ENCODE data around the gene OR2L2. TPM values are rescaled to one million over a fixed set of nuclear protein-coding genes. Genes with fewer than 3 reads are reported as not detected.

OR2L2 gene, protein sequence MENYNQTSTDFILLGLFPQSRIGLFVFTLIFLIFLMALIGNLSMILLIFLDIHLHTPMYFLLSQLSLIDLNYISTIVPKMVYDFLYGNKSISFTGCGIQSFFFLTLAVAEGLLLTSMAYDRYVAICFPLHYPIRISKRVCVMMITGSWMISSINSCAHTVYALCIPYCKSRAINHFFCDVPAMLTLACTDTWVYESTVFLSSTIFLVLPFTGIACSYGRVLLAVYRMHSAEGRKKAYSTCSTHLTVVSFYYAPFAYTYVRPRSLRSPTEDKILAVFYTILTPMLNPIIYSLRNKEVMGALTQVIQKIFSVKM
- polyA plus RNA-seq (2013, experiment 1 of 2), result 0.03 TPM
- polyA plus RNA-seq (2013, experiment 2 of 2), result 0.01 TPM

- Histone ChIP-seq H3K23ac (ENCODE audit: low read depth, low read length, poor library complexity) (no peak within 1 kb of the TSS), H3K18ac (ENCODE audit: low read length) (no peak within 1 kb of the TSS), H2BK12ac (ENCODE audit: low read length) (no peak within 1 kb of the TSS), H3K4ac (ENCODE audit: low read length) (no peak within 1 kb of the TSS), H3K27me3 (ENCODE audit: control insufficient read depth in 3 of 3, insufficient read depth in 3 of 3, low read depth in 1 of 3, low read length in 3 of 3) (no peaks in the 10 kb centered on the region), H2AK5ac (ENCODE audit: low read depth, low read length) (no peak within 1 kb of the TSS), H3K14ac (ENCODE audit: low read length) (no peak within 1 kb of the TSS), H2BK5ac (ENCODE audit: low read length) (no peak within 1 kb of the TSS), H2BK15ac (ENCODE audit: low read length) (no peak within 1 kb of the TSS), H2BK120ac (ENCODE audit: low read depth, low read length) (no peak within 1 kb of the TSS), H3K9ac (ENCODE audit: low read depth, low read length, poor library complexity) (no peak within 1 kb of the TSS), H4K91ac (ENCODE audit: low read depth, low read length, poor library complexity) (no peak within 1 kb of the TSS), H3K27ac (replicated peaks; ENCODE audit: low read length) (no peak within 1 kb of the TSS), H3K79me1 (ENCODE audit: low read depth, low read length) (no peaks in the 10 kb centered on the region), H3K4me1 (ENCODE audit: control insufficient read depth in 2 of 2, insufficient read depth in 1 of 2, low read depth in 1 of 2, low read length in 2 of 2) (no peaks in the 10 kb centered on the region), H3K4me2 (ENCODE audit: insufficient read depth, low read length, poor library complexity, severe bottlenecking) (no peak within 1 kb of the TSS), H4K8ac (ENCODE audit: low read depth, low read length) (no peak within 1 kb of the TSS), H3K36me3 (replicated peaks in 1 of 2; ENCODE audit: control insufficient read depth in 2 of 2, insufficient read depth in 2 of 2, low read length in 2 of 2) (no peaks in the 10 kb centered on the region), H2AFZ (ENCODE audit: low read length) (no peak within 1 kb of the TSS), H3K9me3 (replicated peaks in 1 of 2; ENCODE audit: control insufficient read depth in 2 of 2, insufficient read depth in 1 of 2, low read depth in 1 of 2, low read length in 2 of 2) (peaks cover 0 to 10% of the 10 kb centered on the region in 2 donors), H3K4me3 (ENCODE audit: low read length in 2 of 2) (no peak within 1 kb of the TSS)
- WGBS, 2 donors (ENCODE audit: extremely low coverage in 2 of 2, insufficient read length in 2 of 2, insufficient replicate concordance in 1 of 2), result no CpG with 5 or more reads among the region's 2 CpGs
- DNase-seq (ENCODE audit: low spot score), result no peak
These were observed at the start of gene OR2L2 for GRCh38 chr1:248029770-248030169. Gene OR2L2 (plus strand): TSS chr1:248030070. CDS start chr1:248038268, 8,198 bp downstream.

DNA sequence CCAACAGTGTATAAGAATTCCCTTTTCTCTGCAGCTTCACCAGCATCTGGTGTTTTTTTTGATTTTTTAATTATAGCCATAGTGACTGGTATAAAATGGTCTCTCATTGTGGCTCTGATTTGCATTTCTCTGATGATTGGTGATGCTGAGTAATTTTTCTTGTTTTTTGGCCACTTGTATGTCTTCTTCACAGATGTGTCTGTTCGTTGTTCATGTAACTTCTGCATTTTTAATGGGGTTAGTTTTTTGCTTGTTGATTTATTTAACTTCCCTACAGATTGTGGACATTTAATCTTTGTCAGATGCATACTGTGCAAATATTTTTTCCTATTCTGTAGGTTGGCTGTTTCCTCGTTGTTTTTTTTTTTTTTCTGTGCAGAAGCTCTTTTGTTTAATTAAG, 36.9 kb upstream of the OR2L2 start:
- H3K27ac ChIP-seq (replicated peaks; ENCODE audit: low read length), result no peak overlapping the region
- H3K4me2 ChIP-seq (ENCODE audit: insufficient read depth, low read length, poor library complexity, severe bottlenecking), result no peak overlapping the region
- H3K36me3 ChIP-seq (replicated peaks in 1 of 2; ENCODE audit: control insufficient read depth in 2 of 2, insufficient read depth in 2 of 2, low read length in 2 of 2), result no peaks in the 10 kb centered on the region
- H2AFZ ChIP-seq (ENCODE audit: low read length), result no peak overlapping the region
- H3K9me3 ChIP-seq (replicated peaks in 1 of 2; ENCODE audit: control insufficient read depth in 2 of 2, insufficient read depth in 1 of 2, low read depth in 1 of 2, low read length in 2 of 2), result peaks cover 0 to 9% of the 10 kb centered on the region in 2 donors
- no peak overlapping the region for H3K23ac ChIP-seq (ENCODE audit: low read depth, low read length, poor library complexity)
- H4K91ac ChIP-seq (ENCODE audit: low read depth, low read length, poor library complexity), result no peak overlapping the region
- H2BK15ac ChIP-seq (ENCODE audit: low read length), result no peak overlapping the region
- no peaks in the 10 kb centered on the region for H3K79me1 ChIP-seq (ENCODE audit: low read depth, low read length)
- H2BK120ac ChIP-seq (ENCODE audit: low read depth, low read length), result no peak overlapping the region
- H3K27me3 ChIP-seq (ENCODE audit: control insufficient read depth in 3 of 3, insufficient read depth in 3 of 3, low read depth in 1 of 3, low read length in 3 of 3), result no peaks in the 10 kb centered on the region
- no peak overlapping the region for H2BK5ac ChIP-seq (ENCODE audit: low read length)
- H3K4me1 ChIP-seq (ENCODE audit: control insufficient read depth in 2 of 2, insufficient read depth in 1 of 2, low read depth in 1 of 2, low read length in 2 of 2), result no peaks in the 10 kb centered on the region
- H3K4me3 ChIP-seq (ENCODE audit: low read length in 2 of 2), result no peak overlapping the region
- DNase-seq (ENCODE audit: low spot score), result no peak
- H3K9ac ChIP-seq (ENCODE audit: low read depth, low read length, poor library complexity), result no peak overlapping the region
- no peak overlapping the region for H3K14ac ChIP-seq (ENCODE audit: low read length)
- H2AK5ac ChIP-seq (ENCODE audit: low read depth, low read length), result no peak overlapping the region
- no peak overlapping the region for H3K4ac ChIP-seq (ENCODE audit: low read length)
- no peak overlapping the region for H2BK12ac ChIP-seq (ENCODE audit: low read length)
- no peak overlapping the region for H4K8ac ChIP-seq (ENCODE audit: low read depth, low read length)
- whole genome bisulfite sequencing, 2 donors (ENCODE audit: extremely low coverage in 2 of 2, insufficient read length in 2 of 2, insufficient replicate concordance in 1 of 2), result no CpG with 5 or more reads among the region's 2 CpGs
- H3K18ac ChIP-seq (ENCODE audit: low read length), result no peak overlapping the region

DNA sequence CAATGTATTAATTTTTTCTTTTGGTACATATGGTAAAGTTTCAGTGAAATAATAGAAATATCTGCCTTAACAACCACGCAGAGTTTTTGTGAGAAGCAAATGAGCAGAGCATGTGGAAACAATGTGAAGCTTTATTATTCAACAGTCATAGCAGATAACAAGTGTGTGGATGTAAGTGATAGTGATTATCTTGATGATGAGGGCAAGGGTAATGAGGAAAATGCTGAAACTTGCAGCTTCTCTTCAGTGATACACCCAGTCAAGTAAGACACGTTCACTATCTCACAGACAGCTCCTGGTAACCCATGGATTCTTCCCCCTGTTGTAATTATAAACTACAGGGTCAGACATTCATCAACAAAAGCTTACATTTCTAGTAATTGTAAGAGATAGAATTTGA, 31.1 kb upstream of the OR2L2 start:
- no peak overlapping the region for H3K4me3 ChIP-seq (ENCODE audit: low read length in 2 of 2)
- no peak overlapping the region for H2BK120ac ChIP-seq (ENCODE audit: low read depth, low read length)
- H2AK5ac ChIP-seq (ENCODE audit: low read depth, low read length), result no peak overlapping the region
- no peak overlapping the region for H2AFZ ChIP-seq (ENCODE audit: low read length)
- no peak overlapping the region for H3K14ac ChIP-seq (ENCODE audit: low read length)
- DNase-seq (ENCODE audit: low spot score), result no peak
- H3K4ac ChIP-seq (ENCODE audit: low read length), result no peak overlapping the region
- H4K8ac ChIP-seq (ENCODE audit: low read depth, low read length), result no peak overlapping the region
- H2BK5ac ChIP-seq (ENCODE audit: low read length), result no peak overlapping the region
- H3K27me3 ChIP-seq (ENCODE audit: control insufficient read depth in 3 of 3, insufficient read depth in 3 of 3, low read depth in 1 of 3, low read length in 3 of 3), result no peaks in the 10 kb centered on the region
- H3K9me3 ChIP-seq (replicated peaks in 1 of 2; ENCODE audit: control insufficient read depth in 2 of 2, insufficient read depth in 1 of 2, low read depth in 1 of 2, low read length in 2 of 2), result peaks cover 0 to 7% of the 10 kb centered on the region in 2 donors
- H4K91ac ChIP-seq (ENCODE audit: low read depth, low read length, poor library complexity), result no peak overlapping the region
- no peaks in the 10 kb centered on the region for H3K36me3 ChIP-seq (replicated peaks in 1 of 2; ENCODE audit: control insufficient read depth in 2 of 2, insufficient read depth in 2 of 2, low read length in 2 of 2)
- H2BK12ac ChIP-seq (ENCODE audit: low read length), result no peak overlapping the region
- H3K4me1 ChIP-seq (ENCODE audit: control insufficient read depth in 2 of 2, insufficient read depth in 1 of 2, low read depth in 1 of 2, low read length in 2 of 2), result no peaks in the 10 kb centered on the region
- no peak overlapping the region for H3K27ac ChIP-seq (replicated peaks; ENCODE audit: low read length)
- no peak overlapping the region for H3K4me2 ChIP-seq (ENCODE audit: insufficient read depth, low read length, poor library complexity, severe bottlenecking)
- no peak overlapping the region for H3K23ac ChIP-seq (ENCODE audit: low read depth, low read length, poor library complexity)
- no peak overlapping the region for H3K18ac ChIP-seq (ENCODE audit: low read length)
- H3K79me1 ChIP-seq (ENCODE audit: low read depth, low read length), result no peaks in the 10 kb centered on the region
- H2BK15ac ChIP-seq (ENCODE audit: low read length), result no peak overlapping the region
- WGBS, 2 donors (ENCODE audit: extremely low coverage in 2 of 2, insufficient read length in 2 of 2, insufficient replicate concordance in 1 of 2), result no CpG with 5 or more reads among the region's 2 CpGs
- no peak overlapping the region for H3K9ac ChIP-seq (ENCODE audit: low read depth, low read length, poor library complexity)

GRCh38 chr1:248000169-248000568, 29.7 kb upstream of the OR2L2 start:
- no peak overlapping the region for H2AFZ ChIP-seq (ENCODE audit: low read length)
- no peak overlapping the region for H2BK120ac ChIP-seq (ENCODE audit: low read depth, low read length)
- H2BK5ac ChIP-seq (ENCODE audit: low read length), result no peak overlapping the region
- H3K23ac ChIP-seq (ENCODE audit: low read depth, low read length, poor library complexity), result no peak overlapping the region
- H3K9me3 ChIP-seq (replicated peaks in 1 of 2; ENCODE audit: control insufficient read depth in 2 of 2, insufficient read depth in 1 of 2, low read depth in 1 of 2, low read length in 2 of 2), result peaks cover 0 to 6% of the 10 kb centered on the region in 2 donors
- H4K8ac ChIP-seq (ENCODE audit: low read depth, low read length), result no peak overlapping the region
- no peaks in the 10 kb centered on the region for H3K79me1 ChIP-seq (ENCODE audit: low read depth, low read length)
- no peak overlapping the region for H3K9ac ChIP-seq (ENCODE audit: low read depth, low read length, poor library complexity)
- H2BK12ac ChIP-seq (ENCODE audit: low read length), result no peak overlapping the region
- no peak overlapping the region for H3K27ac ChIP-seq (replicated peaks; ENCODE audit: low read length)
- H3K4me1 ChIP-seq (ENCODE audit: control insufficient read depth in 2 of 2, insufficient read depth in 1 of 2, low read depth in 1 of 2, low read length in 2 of 2), result no peaks in the 10 kb centered on the region
- H3K18ac ChIP-seq (ENCODE audit: low read length), result no peak overlapping the region
- no peak overlapping the region for H4K91ac ChIP-seq (ENCODE audit: low read depth, low read length, poor library complexity)
- no peaks in the 10 kb centered on the region for H3K27me3 ChIP-seq (ENCODE audit: control insufficient read depth in 3 of 3, insufficient read depth in 3 of 3, low read depth in 1 of 3, low read length in 3 of 3)
- WGBS, 2 donors (ENCODE audit: extremely low coverage in 2 of 2, insufficient read length in 2 of 2, insufficient replicate concordance in 1 of 2), result no CpG with 5 or more reads among the region's 1 CpG
- H3K36me3 ChIP-seq (replicated peaks in 1 of 2; ENCODE audit: control insufficient read depth in 2 of 2, insufficient read depth in 2 of 2, low read length in 2 of 2), result no peaks in the 10 kb centered on the region
- H3K4me2 ChIP-seq (ENCODE audit: insufficient read depth, low read length, poor library complexity, severe bottlenecking), result no peak overlapping the region
- DNase-seq (ENCODE audit: low spot score), result no peak
- no peak overlapping the region for H3K4ac ChIP-seq (ENCODE audit: low read length)
- H3K14ac ChIP-seq (ENCODE audit: low read length), result no peak overlapping the region
- H2BK15ac ChIP-seq (ENCODE audit: low read length), result no peak overlapping the region
- no peak overlapping the region for H3K4me3 ChIP-seq (ENCODE audit: low read length in 2 of 2)
- no peak overlapping the region for H2AK5ac ChIP-seq (ENCODE audit: low read depth, low read length)

Measured in neuronal stem cell (in vitro differentiated cells).